ENCODE results near the gene ARMC10. TPM values are rescaled to one million over a fixed set of nuclear protein-coding genes. Genes with fewer than 3 reads are reported as not detected.
"Not testable (repeated sequence)": the region's sequence is repeated elsewhere in the genome, so short reads cannot be mapped to it uniquely, and the experiment has no call there.

The ARMC10 gene
- total and polyA plus RNA-seq, 2 donors = 24.6 to 35.3 TPM

DNA sequence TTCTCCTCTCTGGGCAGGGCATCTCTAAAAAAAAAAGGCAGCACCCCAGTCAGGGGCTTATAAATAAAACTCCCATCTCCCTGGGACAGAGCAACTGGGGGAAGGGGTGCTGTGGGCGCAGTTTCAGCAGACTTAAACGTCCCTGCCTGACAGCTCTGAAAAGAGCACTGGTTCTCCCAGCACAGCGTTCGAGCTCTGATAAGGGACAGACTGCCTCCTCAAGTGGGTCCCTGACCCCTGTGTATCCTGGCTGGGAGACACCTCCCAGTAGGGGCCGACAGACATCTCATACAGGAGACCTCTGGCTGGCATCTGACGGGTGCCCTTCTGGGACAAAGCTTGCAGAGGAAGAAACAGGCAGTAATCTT, 31.7 kb downstream of the ARMC10 start:
- H3K4me1 ChIP-seq (ENCODE audit: control insufficient read depth in 2 of 2, insufficient read depth in 2 of 2, low read length in 2 of 2); H3K9me3 ChIP-seq (ENCODE audit: control insufficient read depth in 2 of 2, insufficient read depth in 1 of 2, low read length in 1 of 2); H3K4me3 ChIP-seq (ENCODE audit: low read length in 2 of 2); H3K27me3 ChIP-seq (ENCODE audit: control insufficient read depth in 2 of 2, insufficient read depth in 1 of 2, low read length in 1 of 2); H3K27ac ChIP-seq (ENCODE audit: low read depth in 1 of 2, low read length in 1 of 2); DNase-seq (ENCODE audit: low read depth in 6 of 9, low spot score in 9 of 9): not testable (repeated sequence)
- H3K36me3 ChIP-seq (ENCODE audit: control insufficient read depth in 2 of 2, insufficient read depth in 2 of 2, low read length in 1 of 2) = peaks cover 11 to 17% of the 10 kb centered on the region in 2 donors
- WGBS = 97% methylated on average over 6 of the region's 6 CpGs

DNA sequence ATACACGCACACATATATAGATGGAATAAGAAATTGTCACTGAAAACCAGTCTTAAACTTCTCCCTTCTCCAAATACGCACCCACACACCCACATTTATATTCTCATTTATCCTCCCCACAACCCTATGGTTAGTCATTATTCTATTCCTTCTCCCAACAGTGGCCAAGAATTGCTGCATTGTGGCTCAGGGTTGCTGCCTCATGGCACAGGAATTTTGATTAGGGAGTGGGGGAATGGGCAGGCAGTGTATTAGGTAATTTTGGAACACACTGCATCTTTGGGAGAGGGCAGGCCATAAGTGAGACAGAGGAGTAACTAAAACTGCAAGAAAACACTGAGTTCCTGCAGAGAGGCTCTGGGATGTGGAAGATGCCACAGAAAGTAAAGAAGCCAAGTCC, 38.2 kb downstream of the ARMC10 start:
- Histone ChIP-seq H3K36me3 (ENCODE audit: control insufficient read depth in 2 of 2, insufficient read depth in 2 of 2, low read length in 1 of 2) (peaks cover 0 to 22% of the 10 kb centered on the region in 2 donors), H3K27ac (ENCODE audit: low read depth in 1 of 2, low read length in 1 of 2) (no peak overlapping the region), H3K9me3 (ENCODE audit: control insufficient read depth in 2 of 2, insufficient read depth in 1 of 2, low read length in 1 of 2) (no peaks in the 10 kb centered on the region), H3K4me3 (ENCODE audit: low read length in 2 of 2) (no peak overlapping the region), H3K27me3 (ENCODE audit: control insufficient read depth in 2 of 2, insufficient read depth in 1 of 2, low read length in 1 of 2) (no peaks in the 10 kb centered on the region), H3K4me1 (ENCODE audit: control insufficient read depth in 2 of 2, insufficient read depth in 2 of 2, low read length in 2 of 2) (no peaks in the 10 kb centered on the region)
- WGBS = over 99% methylated on average over 2 of the region's 2 CpGs
- no peak for DNase-seq (ENCODE audit: low read depth in 6 of 9, low spot score in 9 of 9)

DNA sequence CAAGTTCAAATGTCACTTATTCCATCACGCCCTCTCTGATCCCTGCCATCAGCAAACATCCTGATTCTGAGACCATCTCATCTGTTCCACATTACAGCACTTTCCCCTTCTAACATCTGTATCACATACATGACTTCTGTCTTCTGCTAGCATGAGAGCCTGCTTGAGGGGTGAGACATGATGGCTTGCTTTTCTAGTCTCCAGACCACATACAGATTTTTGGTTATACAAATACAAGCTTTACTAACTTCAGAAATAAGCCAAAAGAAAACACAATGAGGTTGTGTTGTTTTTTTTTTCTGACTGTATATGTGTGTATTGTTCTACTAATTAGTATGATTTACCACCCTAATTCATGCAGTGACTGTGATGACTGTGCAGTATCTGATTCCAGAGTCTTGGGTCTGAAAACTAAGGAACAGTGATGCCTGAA, 39.7 kb downstream of the ARMC10 start:
- Histone ChIP-seq H3K4me3 (ENCODE audit: low read length in 2 of 2) (no peak overlapping the region), H3K36me3 (ENCODE audit: control insufficient read depth in 2 of 2, insufficient read depth in 2 of 2, low read length in 1 of 2) (peaks cover 4 to 25% of the 10 kb centered on the region in 2 donors), H3K27me3 (ENCODE audit: control insufficient read depth in 2 of 2, insufficient read depth in 1 of 2, low read length in 1 of 2) (no peaks in the 10 kb centered on the region), H3K9me3 (ENCODE audit: control insufficient read depth in 2 of 2, insufficient read depth in 1 of 2, low read length in 1 of 2) (no peaks in the 10 kb centered on the region), H3K4me1 (ENCODE audit: control insufficient read depth in 2 of 2, insufficient read depth in 2 of 2, low read length in 2 of 2) (no peaks in the 10 kb centered on the region), H3K27ac (ENCODE audit: low read depth in 1 of 2, low read length in 1 of 2) (no peak overlapping the region)
- 100% methylated on average over 1 of the region's 1 CpG for WGBS
- DNase-seq (ENCODE audit: low read depth in 6 of 9, low spot score in 9 of 9) = no peak

DNA sequence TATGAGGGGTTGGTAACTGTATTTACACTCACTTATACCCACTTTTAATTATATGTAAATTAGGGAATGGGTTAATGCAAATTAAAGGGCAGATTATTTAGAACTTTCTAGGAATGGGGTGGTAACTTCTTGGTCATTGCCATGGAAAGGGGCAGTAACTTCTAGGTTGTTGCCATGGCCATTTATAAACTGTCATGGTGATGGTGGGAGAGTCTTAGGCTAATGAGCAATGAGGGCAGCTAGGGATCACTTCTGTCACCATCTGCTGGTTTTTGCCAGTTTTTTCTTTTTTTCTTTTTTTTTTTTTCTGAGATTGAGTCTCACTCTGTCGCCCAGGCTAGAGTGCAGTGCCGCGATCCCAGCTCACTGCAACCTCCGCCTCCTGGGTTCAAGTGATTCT, 40.8 kb downstream of the ARMC10 start:
- Histone ChIP-seq H3K9me3 (ENCODE audit: control insufficient read depth in 2 of 2, insufficient read depth in 1 of 2, low read length in 1 of 2) (no peaks in the 10 kb centered on the region), H3K36me3 (ENCODE audit: control insufficient read depth in 2 of 2, insufficient read depth in 2 of 2, low read length in 1 of 2) (peaks cover 8 to 32% of the 10 kb centered on the region in 2 donors), H3K27me3 (ENCODE audit: control insufficient read depth in 2 of 2, insufficient read depth in 1 of 2, low read length in 1 of 2) (no peaks in the 10 kb centered on the region), H3K27ac (ENCODE audit: low read depth in 1 of 2, low read length in 1 of 2) (no peak overlapping the region), H3K4me1 (ENCODE audit: control insufficient read depth in 2 of 2, insufficient read depth in 2 of 2, low read length in 2 of 2) (no peaks in the 10 kb centered on the region), H3K4me3 (ENCODE audit: low read length in 2 of 2) (no peak overlapping the region)
- over 99% methylated on average over 4 of the region's 4 CpGs for WGBS
- no peak for DNase-seq (ENCODE audit: low read depth in 6 of 9, low spot score in 9 of 9)

DNA sequence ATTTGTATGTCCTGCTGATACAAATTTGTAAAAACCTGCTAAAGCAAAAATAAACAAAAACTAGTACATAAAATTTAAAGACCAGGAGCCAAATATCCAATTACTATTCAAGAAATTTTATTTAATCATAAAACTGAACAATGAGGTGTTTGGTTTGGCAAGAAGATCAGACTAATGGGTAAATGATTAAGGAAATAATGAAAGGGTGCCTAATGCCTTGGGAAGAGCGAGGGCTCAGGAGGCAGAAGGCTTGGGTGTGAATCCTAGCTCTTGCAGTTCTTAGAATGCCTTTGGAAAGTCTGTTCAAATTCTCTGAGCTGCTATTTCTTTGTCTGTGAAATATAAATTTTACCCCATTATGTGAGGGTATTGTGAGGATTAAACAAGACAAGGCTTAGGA, 41.6 kb downstream of the ARMC10 start:
- DNase-seq (ENCODE audit: low read depth in 6 of 9, low spot score in 9 of 9) = no peak
- no peaks in the 10 kb centered on the region for H3K9me3 ChIP-seq (ENCODE audit: control insufficient read depth in 2 of 2, insufficient read depth in 1 of 2, low read length in 1 of 2)
- H3K36me3 ChIP-seq (ENCODE audit: control insufficient read depth in 2 of 2, insufficient read depth in 2 of 2, low read length in 1 of 2) = peaks cover 8 to 39% of the 10 kb centered on the region in 2 donors
- H3K4me3 ChIP-seq (ENCODE audit: low read length in 2 of 2) = no peak overlapping the region
- H3K27ac ChIP-seq (ENCODE audit: low read depth in 1 of 2, low read length in 1 of 2) = no peak overlapping the region
- WGBS = 99% methylated on average over 1 of the region's 1 CpG
- H3K4me1 ChIP-seq (ENCODE audit: control insufficient read depth in 2 of 2, insufficient read depth in 2 of 2, low read length in 2 of 2) = no peaks in the 10 kb centered on the region
- no peaks in the 10 kb centered on the region for H3K27me3 ChIP-seq (ENCODE audit: control insufficient read depth in 2 of 2, insufficient read depth in 1 of 2, low read length in 1 of 2)

GRCh38 chr7:103116991-103117390, 42.1 kb downstream of the ARMC10 start:
- Histone ChIP-seq H3K36me3 (ENCODE audit: control insufficient read depth in 2 of 2, insufficient read depth in 2 of 2, low read length in 1 of 2) (peaks cover 12 to 43% of the 10 kb centered on the region in 2 donors), H3K27me3 (ENCODE audit: control insufficient read depth in 2 of 2, insufficient read depth in 1 of 2, low read length in 1 of 2) (no peaks in the 10 kb centered on the region), H3K27ac (ENCODE audit: low read depth in 1 of 2, low read length in 1 of 2) (no peak overlapping the region), H3K4me3 (ENCODE audit: low read length in 2 of 2) (no peak overlapping the region), H3K4me1 (ENCODE audit: control insufficient read depth in 2 of 2, insufficient read depth in 2 of 2, low read length in 2 of 2) (no peaks in the 10 kb centered on the region), H3K9me3 (ENCODE audit: control insufficient read depth in 2 of 2, insufficient read depth in 1 of 2, low read length in 1 of 2) (no peaks in the 10 kb centered on the region)
- DNase-seq (ENCODE audit: low read depth in 6 of 9, low spot score in 9 of 9) = no peak

DNA sequence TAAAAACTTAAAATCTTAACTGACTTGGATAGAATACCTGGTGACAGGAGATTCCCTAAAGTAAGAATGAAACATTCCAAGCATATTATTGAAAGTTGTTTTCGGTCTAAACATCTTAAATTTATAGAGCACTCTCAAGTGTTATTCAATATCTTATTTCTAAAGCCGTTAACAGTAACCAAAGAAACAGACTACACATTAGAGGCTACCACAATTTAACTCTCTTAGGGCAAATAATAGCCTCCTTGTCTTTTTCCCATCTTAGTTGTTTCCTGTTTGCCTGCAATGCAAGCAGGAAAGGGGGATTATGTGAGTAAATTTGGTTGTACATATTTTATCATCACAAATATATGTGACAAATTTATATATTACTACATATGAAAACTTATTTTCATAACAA, 42.5 kb downstream of the ARMC10 start:
- Histone ChIP-seq H3K4me3 (ENCODE audit: low read length in 2 of 2) (no peak overlapping the region), H3K27me3 (ENCODE audit: control insufficient read depth in 2 of 2, insufficient read depth in 1 of 2, low read length in 1 of 2) (no peaks in the 10 kb centered on the region), H3K4me1 (ENCODE audit: control insufficient read depth in 2 of 2, insufficient read depth in 2 of 2, low read length in 2 of 2) (no peaks in the 10 kb centered on the region), H3K27ac (ENCODE audit: low read depth in 1 of 2, low read length in 1 of 2) (no peak overlapping the region), H3K9me3 (ENCODE audit: control insufficient read depth in 2 of 2, insufficient read depth in 1 of 2, low read length in 1 of 2) (no peaks in the 10 kb centered on the region), H3K36me3 (ENCODE audit: control insufficient read depth in 2 of 2, insufficient read depth in 2 of 2, low read length in 1 of 2) (peaks cover 16 to 47% of the 10 kb centered on the region in 2 donors)
- no peak for DNase-seq (ENCODE audit: low read depth in 6 of 9, low spot score in 9 of 9)
- 98% methylated on average over 2 of the region's 2 CpGs for WGBS

DNA sequence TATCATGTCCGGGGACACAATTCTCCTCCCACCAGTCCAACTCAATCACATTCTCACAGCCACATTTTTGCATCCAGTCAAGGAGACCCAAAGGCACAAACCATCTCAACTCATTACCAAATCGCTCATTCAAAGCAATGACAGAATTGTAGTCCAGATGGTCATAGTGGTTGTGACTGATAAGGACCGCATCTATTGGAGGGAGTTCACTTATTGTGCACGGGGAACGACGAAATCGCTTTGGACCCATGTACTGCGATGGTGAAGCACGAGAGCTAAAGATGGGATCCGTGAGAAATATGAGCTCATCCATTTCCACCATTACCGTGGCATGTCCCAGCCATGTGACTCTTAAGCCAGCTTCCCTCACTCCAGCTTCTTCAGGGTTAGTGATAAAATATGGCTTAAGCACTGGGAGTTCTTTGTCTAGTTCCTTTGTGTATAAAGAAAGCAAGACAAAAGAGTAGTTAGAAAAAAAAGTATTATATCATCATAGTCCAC, 44.9 kb downstream of the ARMC10 start:
- Histone ChIP-seq H3K9me3 (ENCODE audit: control insufficient read depth in 2 of 2, insufficient read depth in 1 of 2, low read length in 1 of 2) (no peaks in the 10 kb centered on the region), H3K4me1 (ENCODE audit: control insufficient read depth in 2 of 2, insufficient read depth in 2 of 2, low read length in 2 of 2) (no peaks in the 10 kb centered on the region), H3K36me3 (ENCODE audit: control insufficient read depth in 2 of 2, insufficient read depth in 2 of 2, low read length in 1 of 2) (peaks cover 16 to 39% of the 10 kb centered on the region in 2 donors), H3K27me3 (ENCODE audit: control insufficient read depth in 2 of 2, insufficient read depth in 1 of 2, low read length in 1 of 2) (no peaks in the 10 kb centered on the region), H3K4me3 (ENCODE audit: low read length in 2 of 2) (no peak overlapping the region), H3K27ac (ENCODE audit: low read depth in 1 of 2, low read length in 1 of 2) (no peak overlapping the region)
- WGBS = 98% methylated on average over 11 of the region's 11 CpGs
- DNase-seq (ENCODE audit: low read depth in 6 of 9, low spot score in 9 of 9) = no peak

DNA sequence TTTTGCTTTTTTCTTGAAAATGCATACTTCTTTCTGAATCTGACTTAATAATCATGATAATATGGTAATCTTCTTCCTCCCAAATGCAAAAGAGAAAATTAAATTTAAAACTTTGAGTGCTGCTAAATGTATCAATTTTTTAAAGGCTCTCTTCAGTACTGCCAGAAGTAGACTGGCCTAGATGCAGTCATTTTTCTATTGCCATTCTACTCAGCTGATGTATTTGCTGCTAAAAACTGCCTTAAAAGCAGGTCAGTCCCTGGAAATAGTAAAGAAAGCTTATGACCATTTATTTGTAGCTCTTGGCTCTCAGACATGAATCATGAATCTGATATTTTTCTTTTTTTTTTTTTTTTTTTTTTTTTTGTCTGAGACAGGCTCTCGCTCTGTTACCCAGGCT, 45.4 kb downstream of the ARMC10 start:
- H3K4me3 ChIP-seq (ENCODE audit: low read length in 2 of 2) = no peak overlapping the region
- no peaks in the 10 kb centered on the region for H3K9me3 ChIP-seq (ENCODE audit: control insufficient read depth in 2 of 2, insufficient read depth in 1 of 2, low read length in 1 of 2)
- peaks cover 16 to 36% of the 10 kb centered on the region in 2 donors for H3K36me3 ChIP-seq (ENCODE audit: control insufficient read depth in 2 of 2, insufficient read depth in 2 of 2, low read length in 1 of 2)

GRCh38 chr7:103121641-103122040, 46.7 kb downstream of the ARMC10 start:
- Histone ChIP-seq H3K27me3 (ENCODE audit: control insufficient read depth in 2 of 2, insufficient read depth in 1 of 2, low read length in 1 of 2) (no peaks in the 10 kb centered on the region), H3K9me3 (ENCODE audit: control insufficient read depth in 2 of 2, insufficient read depth in 1 of 2, low read length in 1 of 2) (no peaks in the 10 kb centered on the region), H3K4me3 (ENCODE audit: low read length in 2 of 2) (no peak overlapping the region), H3K27ac (ENCODE audit: low read depth in 1 of 2, low read length in 1 of 2) (no peak overlapping the region), H3K4me1 (ENCODE audit: control insufficient read depth in 2 of 2, insufficient read depth in 2 of 2, low read length in 2 of 2) (no peaks in the 10 kb centered on the region), H3K36me3 (ENCODE audit: control insufficient read depth in 2 of 2, insufficient read depth in 2 of 2, low read length in 1 of 2) (peaks cover 23 to 39% of the 10 kb centered on the region in 2 donors)
- no peak for DNase-seq (ENCODE audit: low read depth in 6 of 9, low spot score in 9 of 9)

More for the DNA sequence above, 45.4 kb downstream of the ARMC10 start:
- no peak for DNase-seq (ENCODE audit: low read depth in 6 of 9, low spot score in 9 of 9)
- H3K4me1 ChIP-seq (ENCODE audit: control insufficient read depth in 2 of 2, insufficient read depth in 2 of 2, low read length in 2 of 2) = no peaks in the 10 kb centered on the region
- no peak overlapping the region for H3K27ac ChIP-seq (ENCODE audit: low read depth in 1 of 2, low read length in 1 of 2)
- 94% methylated on average over 1 of the region's 1 CpG for WGBS
- no peaks in the 10 kb centered on the region for H3K27me3 ChIP-seq (ENCODE audit: control insufficient read depth in 2 of 2, insufficient read depth in 1 of 2, low read length in 1 of 2)

All from thymus (tissue), 11 donors.